GM12878 (cell line): ENCODE measurements around the gene CADM3. TPM values are rescaled to one million over a fixed set of nuclear protein-coding genes. Genes with fewer than 3 reads are reported as not detected.
A peak's percentile ranks its signal among the peaks of the same experiment; 100 is the strongest.

Experiments used
- ATAC-seq: fragments of 200-7000 bp; cut with Tn5 transposase; 3 replicates; pipeline ENCODE4 v1.9.1; 2020; ENCODE audit warnings: mild to moderate bottlenecking, moderate library complexity
- BruUV-seq: library from RNA; stranded (reverse); fragments of 400-500 nt; replicated peaks from 2 replicates; lab custom pipeline; 2021; lab: Mats Ljungman, UMichigan
- CTCF ChIA-PET: fragments of 300-600 bp; sonication (Branson Sonifier 250); formaldehyde crosslinking; extraction: SDS; loops from one replicate; lab custom pipeline; 2021; ENCODE audit warnings: inconsistent platforms; lab: Yijun Ruan, JAX
- POLR2A ChIA-PET: fragments of 350-600 bp; formaldehyde crosslinking; extraction: SDS; loops from one replicate; lab custom pipeline; 2021; ENCODE audit warnings: inconsistent platforms; lab: Charles Lee
- RAD21 ChIA-PET: fragments of 300-600 bp; sonication (Branson Sonifier 250); formaldehyde crosslinking; loops from one replicate; lab custom pipeline; 2023; ENCODE audit warnings: antibody characterized with exemption; ENCODE audit not compliant: unreplicated experiment; lab: Charles Lee
- SMC1A ChIA-PET: fragments of 300-600 bp; sonication (Branson Sonifier 250); formaldehyde crosslinking; loops from one replicate; lab custom pipeline; 2023; ENCODE audit not compliant: unreplicated experiment, uncharacterized antibody; lab: Charles Lee
- DNase-seq: peaks from one replicate; pipeline ENCODE4 v3.0.0-alpha.2; 2011; ENCODE audit warnings: low read depth, low spot score
- FAIRE-seq: peaks from 3 replicates; lab custom pipeline; 2011; peaks lifted over from hg19 to GRCh38; lab: Jason Lieb, UNC
- H2AFZ ChIP-seq: 2 replicates; pipeline ENCODE4 v1.6.0; 2011; ENCODE audit warnings: low read depth, low read length, control low read depth; ENCODE audit not compliant: control insufficient read depth
- H3K27ac ChIP-seq: 2 replicates; pipeline ENCODE4 v1.5.1; 2011; ENCODE audit warnings: control low read depth; ENCODE audit not compliant: control insufficient read depth, insufficient read depth
- H3K27me3 ChIP-seq, 2 experiments: replicated peaks in 1 of 2; 2 replicates each; pipeline versions ENCODE4 v1.6.0 to v1.6.1; 2011; ENCODE audit warnings: low read length in 1 of 2; ENCODE audit not compliant: control insufficient read depth in 2 of 2, insufficient read depth in 2 of 2
- H3K36me3 ChIP-seq, 2 experiments: 2 replicates each; pipeline ENCODE4 v1.5.1; 2011; ENCODE audit warnings: low read length in 1 of 2; ENCODE audit not compliant: control insufficient read depth in 2 of 2, insufficient read depth in 2 of 2
- H3K4me1 ChIP-seq: 2 replicates; pipeline ENCODE4 v1.6.1; 2011; ENCODE audit warnings: mild to moderate bottlenecking, low read length, moderate library complexity, mixed read lengths; ENCODE audit not compliant: control insufficient read depth, insufficient read depth
- H3K4me2 ChIP-seq: 2 replicates; pipeline ENCODE4 v1.6.0; 2011; ENCODE audit warnings: control low read depth; ENCODE audit not compliant: control insufficient read depth, insufficient read depth
- H3K4me3 ChIP-seq: fragments of 200-600 bp; sonication (generic); 2 replicates; pipeline ENCODE4 v1.5.1; 2016
- H3K79me2 ChIP-seq: 2 replicates; pipeline ENCODE4 v1.6.0; 2011; ENCODE audit warnings: low read length; ENCODE audit not compliant: control insufficient read depth, insufficient read depth
- H3K9ac ChIP-seq: 2 replicates; pipeline ENCODE4 v1.8.0; 2011; ENCODE audit warnings: low read length, control low read depth, mixed read lengths; ENCODE audit not compliant: control insufficient read depth, insufficient read depth
- H3K9me3 ChIP-seq: replicated peaks from 3 replicates; pipeline ENCODE4 v1.5.1; 2011; ENCODE audit warnings: mild to moderate bottlenecking, low read length; ENCODE audit not compliant: control insufficient read depth, insufficient read depth
- H4K20me1 ChIP-seq: 2 replicates; pipeline ENCODE4 v1.6.0; 2011; ENCODE audit not compliant: control insufficient read depth, insufficient read depth
- ATF3 ChIP-seq: IDR thresholded peaks from 2 replicates; pipeline ENCODE4 v1.6.1; 2011; ENCODE audit warnings: low read depth, mild to moderate bottlenecking, low read length, moderate library complexity, borderline replicate concordance; ENCODE audit errors: extremely low read depth
- CTCF ChIP-seq, 3 experiments: IDR thresholded peaks in 2 of 3; conservative IDR thresholded peaks in 1 of 3; 2 replicates each; pipeline ENCODE4 v1.5.1; 2011; ENCODE audit warnings: low read depth in 3 of 3, low read length in 3 of 3, mild to moderate bottlenecking in 3 of 3, control low read depth in 2 of 3, moderate library complexity in 2 of 3, inconsistent platforms in 1 of 3, mixed read lengths in 1 of 3; ENCODE audit not compliant: control insufficient read depth in 2 of 3, insufficient read depth in 1 of 3; ENCODE audit errors: extremely low read depth in 1 of 3
- FOXM1 ChIP-seq: IDR thresholded peaks from 2 replicates; pipeline ENCODE4 v1.6.1; 2012; ENCODE audit warnings: low read depth, mild to moderate bottlenecking, inconsistent platforms, low read length, moderate library complexity
- IRF4 ChIP-seq: IDR thresholded peaks from 2 replicates; pipeline ENCODE4 v1.6.1; 2011; ENCODE audit warnings: low read depth, low read length
- NR2C2 ChIP-seq: IDR thresholded peaks from 2 replicates; pipeline ENCODE4 v1.6.1; 2011; ENCODE audit warnings: borderline replicate concordance, low read depth; ENCODE audit not compliant: control insufficient read depth, insufficient read length
- POLR2AphosphoS5 ChIP-seq: IDR thresholded peaks from 2 replicates; pipeline ENCODE4 v1.6.1; 2011; ENCODE audit warnings: mild to moderate bottlenecking, low read length, inconsistent platforms
- RAD21 ChIP-seq: IDR thresholded peaks from 2 replicates; pipeline ENCODE4 v1.6.1; 2011; ENCODE audit warnings: mild to moderate bottlenecking, low read depth, low read length, moderate library complexity; ENCODE audit not compliant: insufficient read depth
- RBBP5 ChIP-seq: fragments of 200-600 bp; sonication (generic); conservative IDR thresholded peaks from 2 replicates; pipeline ENCODE4 v1.6.1; 2016
- SKIL ChIP-seq: fragments of 450-650 bp; IDR thresholded peaks from 2 replicates; pipeline ENCODE4 v1.6.1; 2017; ENCODE audit warnings: mild to moderate bottlenecking, low read depth, inconsistent platforms; ENCODE audit not compliant: poor library complexity, severe bottlenecking
- YY1 ChIP-seq: IDR thresholded peaks from 2 replicates; pipeline ENCODE4 v1.6.1; 2011; ENCODE audit warnings: low read depth, mild to moderate bottlenecking, low read length
- ZNF24 ChIP-seq: fragments of 450-650 bp; IDR thresholded peaks from 2 replicates; pipeline ENCODE4 v1.6.1; 2017; ENCODE audit warnings: antibody characterized with exemption, mild to moderate bottlenecking
- ZNF384 ChIP-seq: IDR thresholded peaks from 2 replicates; pipeline ENCODE4 v1.6.1; 2012; ENCODE audit warnings: low read depth, mild to moderate bottlenecking, low read length, improper control_type of control experiment, borderline replicate concordance
- ZNF592 ChIP-seq: fragments of 450-650 bp; IDR thresholded peaks from 2 replicates; pipeline ENCODE4 v1.6.1; 2017; ENCODE audit warnings: mild to moderate bottlenecking, moderate library complexity
- WGBS: methylation state at CpG from one replicate; pipeline ENCODE4 v1.1.6; 2016; ENCODE audit warnings: low lambda C conversion rate; ENCODE audit not compliant: insufficient replicate concordance, insufficient coverage; ENCODE audit errors: missing lambda C conversion rate; 5-methylcytosine and 5-hydroxymethylcytosine counted together
- in situ Hi-C: fragments of 300-500 bp; cut with MboI; formaldehyde crosslinking; loops from 9 replicates; pipeline ENCODE4 v1.14.3; 2018; ENCODE audit warnings: mixed read lengths
- intact Hi-C: fragments of 100-400 bp; cut with micrococcal nuclease; formaldehyde crosslinking; loops from one replicate; pipeline ENCODE4 v1.14.2; 2022; ENCODE audit not compliant: unreplicated experiment
- polyA plus RNA-seq, 11 experiments: library from polyadenylated mRNA; depleted of rRNA in 4 of 11; unstranded in 6 of 11; stranded (reverse) in 5 of 11; fragments of >200 nt; fragmentation: Nextera tagmentation in 4 of 11; fragmentation: Illumina TruSeq in 1 of 11; extraction: Ambion mirVana in 4 of 11; extraction: Trizol in 1 of 11; gene quantifications; 1 replicate in 1 of 11; 2 replicates in 10 of 11; pipeline versions ENCODE4 v1.2.1 to v1.2.3, GENCODE V29; 2011 to 2016; ENCODE audit warnings: inconsistent platforms in 2 of 11, missing spikeins in 2 of 11, low read depth in 1 of 11
- total RNA-seq, 4 experiments: library from RNA; depleted of rRNA in 3 of 4; stranded (reverse); fragments of >200 nt in 3 of 4; fragmentation: Illumina TruSeq in 1 of 4; extraction: Trizol in 1 of 4; gene quantifications; 2 replicates each; pipeline versions ENCODE4 v1.2.1 to v1.2.3, GENCODE V29; 2013 to 2021

Gene CADM3
- total and polyA plus RNA-seq, 10 of the 15 experiments (the other 5 are each of a cell fraction or from before 2014, with no cell fraction given) = 0.04 to 0.37 TPM; not detected in 8

- peak; percentile 99 for ATAC-seq
- Histone ChIP-seq H3K36me3 (no peaks in the 10 kb centered on the region), H3K9ac (no peak overlapping the region), H2AFZ (no peak overlapping the region), H4K20me1 (no peaks in the 10 kb centered on the region), H3K4me1 (peaks cover 3% of the 10 kb centered on the region; the same call in 1 of the 2 replicates), H3K9me3 (no peaks in the 10 kb centered on the region), H3K4me2 (no peak overlapping the region), H3K4me3 (no peak overlapping the region), H3K27ac (no peak overlapping the region), H3K79me2 (no peaks in the 10 kb centered on the region), H3K27me3 (peaks cover 0 to 2% of the 10 kb centered on the region in 2 experiments; a peak in 1 of 4 replicates)
- ChIA-PET CTCF (interaction anchor here (1.3 to 7.7 kb wide), 7 partner anchors 28 to 847 kb away, joined by 3 to 116 read pairs (median 11); no protein-coding TSS in a partner anchor), SMC1A (interaction anchor here (0.7 to 2.8 kb wide), 9 partner anchors 18 to 63 kb away, joined by 3 to 18 read pairs (median 5); no protein-coding TSS in a partner anchor), POLR2A (no interaction called here), RAD21 (interaction anchor here (0.8 to 1.6 kb wide), 6 partner anchors 28 to 53 kb away, joined by 3 to 8 read pairs (median 4); no protein-coding TSS in a partner anchor)
- FAIRE-seq = peak; percentile 99
- no TSS peak for BruUV-seq
- intact Hi-C loops (loop anchor here (1.0 to 2.0 kb wide), 4 partner anchors 37 to 846 kb away; no protein-coding TSS in a partner anchor), in situ Hi-C loops (loop anchor here (5.0 kb wide), 1 partner anchor 36 kb away; no protein-coding TSS in a partner anchor)
- WGBS = 1% methylated on average over 4 of the region's 4 CpGs
- peak; percentile 51 for DNase-seq
- TF ChIP-seq ZNF384 (0 out of 2 replicates have a peak, but pooled peaks have one; percentile 48), ZNF24 (0 out of 2 replicates have a peak, but pooled peaks have one; percentile 12), RBBP5 (no peak), NR2C2 (no peak), RAD21 (peak; percentile 100), CTCF (IDR thresholded peaks at IDR 0.05 in 2 of 3, conservative IDR thresholded peaks at IDR 0.05 in 1 of 3; ENCODE audit: control insufficient read depth in 2 of 3, extremely low read depth in 1 of 3, insufficient read depth in 1 of 3, low read depth in 3 of 3, low read length in 3 of 3) (peak; percentile 94 to 100 (median 99); a peak in 5 of 6 replicates), POLR2AphosphoS5 (no peak), ZNF592 (peak; percentile 93), YY1 (peak; percentile 79), IRF4 (0 out of 2 replicates have a peak, but pooled peaks have one; percentile 23), ATF3 (peak; percentile 72; the same call in 1 of the 2 replicates), SKIL (peak; percentile 42), FOXM1 (peak; percentile 76; the same call in 1 of the 2 replicates)
These were observed 10.3 kb upstream of the CADM3 start for GRCh38 chr1:159161001-159161718.
